Cardiac muscle cell (in vitro differentiated cells and primary cell): ENCODE results near the gene CNPY2. TPM values are rescaled to one million over a fixed set of nuclear protein-coding genes. Genes with fewer than 3 reads are reported as not detected.

Source experiments
- DNase-seq, 2 donors: peaks; one replicate each; pipeline versions ENCODE4 v3.0.0 to v3.0.0-alpha.2; 2010 to 2017; ENCODE audit warnings: low read depth in 1 of 2, low spot score in 1 of 2
- H3K27ac ChIP-seq: fragments of 200-600 bp; sonication (generic); 2 replicates; pipeline ENCODE4 v1.5.1; 2016
- H3K27me3 ChIP-seq: fragments of 200-600 bp; sonication (generic); 2 replicates; pipeline ENCODE4 v1.6.0; 2016; ENCODE audit warnings: control low read depth
- H3K36me3 ChIP-seq: fragments of 200-600 bp; sonication (generic); 2 replicates; pipeline ENCODE4 v1.5.1; 2016; ENCODE audit warnings: control low read depth
- H3K4me1 ChIP-seq: fragments of 200-600 bp; sonication (generic); 2 replicates; pipeline ENCODE4 v1.8.1; 2017; ENCODE audit warnings: low read depth, mild to moderate bottlenecking, mixed run types
- H3K4me3 ChIP-seq: fragments of 200-600 bp; sonication (generic); 2 replicates; pipeline ENCODE4 v1.5.1; 2016; ENCODE audit warnings: mild to moderate bottlenecking
- H3K9me3 ChIP-seq: fragments of 200-600 bp; sonication (generic); 2 replicates; pipeline ENCODE4 v1.5.1; 2017; ENCODE audit warnings: low read depth, mild to moderate bottlenecking, control low read depth
- polyA plus RNA-seq: library from polyadenylated mRNA; unstranded; fragments of >200 nt; fragmentation: Nextera tagmentation; extraction: Ambion mirVana; gene quantifications from 2 replicates; pipeline ENCODE4 v1.2.1, GENCODE V29; 2016
- total RNA-seq: library from RNA; depleted of rRNA; stranded (reverse); fragments of >200 nt; gene quantifications from 2 replicates; pipeline ENCODE4 v1.2.3, GENCODE V29; 2016
- TF ChIP-seq, protein P1 (sequence below): IDR thresholded peaks from 2 replicates; pipeline ENCODE4 v1.5.1; 2012; ENCODE audit warnings: low read depth, mild to moderate bottlenecking, low read length

Gene CNPY2
- total and polyA plus RNA-seq, 2 experiments from 2014 or later = 85.3 to 302 TPM

DNA sequence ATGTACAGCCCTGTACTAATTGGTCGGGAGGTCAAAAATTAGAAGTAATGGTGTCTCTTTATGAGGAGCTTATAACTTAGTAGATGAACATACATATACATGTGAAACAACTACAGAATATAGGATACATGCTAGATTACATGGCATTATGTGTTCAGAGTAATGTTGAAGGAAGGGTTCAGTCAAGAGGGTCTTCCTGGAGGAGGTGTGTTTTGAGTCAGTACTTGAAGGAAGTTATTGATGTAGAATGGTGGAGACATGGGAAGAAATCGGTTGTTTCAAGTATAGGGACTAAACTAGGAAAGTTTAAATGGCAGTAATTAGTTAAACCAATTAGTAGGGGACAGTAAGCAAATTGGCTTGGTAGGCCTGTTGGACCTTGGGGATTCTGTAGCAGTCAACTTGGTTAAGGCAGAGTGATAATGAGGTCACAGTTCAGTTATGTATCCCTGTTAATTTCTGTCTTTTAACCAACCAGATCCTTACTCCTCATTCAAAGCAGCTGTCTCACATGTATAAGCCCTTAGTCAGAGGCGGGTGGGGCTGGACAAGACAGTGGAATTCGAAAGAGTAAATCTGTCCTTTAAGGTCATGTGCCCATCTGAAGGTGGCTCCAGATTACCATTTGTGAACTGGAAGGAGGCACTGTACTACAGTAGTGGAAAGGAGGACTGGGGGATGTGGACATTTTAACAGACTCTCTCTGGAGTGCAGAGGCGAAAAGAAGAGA is 54.1 kb downstream of the CNPY2 start:
- Histone ChIP-seq H3K9me3 (no peaks in the 10 kb centered on the region), H3K27me3 (no peaks in the 10 kb centered on the region), H3K4me1 (peaks cover 14% of the 10 kb centered on the region), H3K27ac (no peak overlapping the region), H3K4me3 (no peak overlapping the region), H3K36me3 (no peaks in the 10 kb centered on the region)
- peak in 1 of 2 donors; percentile 27 for DNase-seq
- TF ChIP-seq, protein P1, sequence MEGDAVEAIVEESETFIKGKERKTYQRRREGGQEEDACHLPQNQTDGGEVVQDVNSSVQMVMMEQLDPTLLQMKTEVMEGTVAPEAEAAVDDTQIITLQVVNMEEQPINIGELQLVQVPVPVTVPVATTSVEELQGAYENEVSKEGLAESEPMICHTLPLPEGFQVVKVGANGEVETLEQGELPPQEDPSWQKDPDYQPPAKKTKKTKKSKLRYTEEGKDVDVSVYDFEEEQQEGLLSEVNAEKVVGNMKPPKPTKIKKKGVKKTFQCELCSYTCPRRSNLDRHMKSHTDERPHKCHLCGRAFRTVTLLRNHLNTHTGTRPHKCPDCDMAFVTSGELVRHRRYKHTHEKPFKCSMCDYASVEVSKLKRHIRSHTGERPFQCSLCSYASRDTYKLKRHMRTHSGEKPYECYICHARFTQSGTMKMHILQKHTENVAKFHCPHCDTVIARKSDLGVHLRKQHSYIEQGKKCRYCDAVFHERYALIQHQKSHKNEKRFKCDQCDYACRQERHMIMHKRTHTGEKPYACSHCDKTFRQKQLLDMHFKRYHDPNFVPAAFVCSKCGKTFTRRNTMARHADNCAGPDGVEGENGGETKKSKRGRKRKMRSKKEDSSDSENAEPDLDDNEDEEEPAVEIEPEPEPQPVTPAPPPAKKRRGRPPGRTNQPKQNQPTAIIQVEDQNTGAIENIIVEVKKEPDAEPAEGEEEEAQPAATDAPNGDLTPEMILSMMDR = no peak

DNA sequence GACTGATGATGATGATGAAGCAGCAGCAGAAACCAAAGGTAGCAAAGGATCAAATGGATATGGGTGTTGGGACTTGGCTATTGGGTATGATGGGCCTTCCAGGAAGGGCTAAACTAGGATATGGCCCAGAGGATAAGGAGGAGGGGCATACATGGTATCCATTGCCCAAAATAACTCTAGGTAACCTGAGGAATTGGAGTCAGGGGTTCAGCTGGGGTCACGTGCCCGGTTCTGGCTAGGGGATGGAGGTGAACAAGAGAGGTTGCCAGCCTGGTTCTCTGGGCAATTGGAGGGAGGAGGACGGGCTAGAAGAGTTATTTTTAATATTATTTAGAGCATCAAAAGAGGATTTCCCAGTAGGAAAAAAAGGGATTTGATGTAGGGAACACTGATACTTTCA is 54.9 kb downstream of the CNPY2 start:
- Histone ChIP-seq H3K36me3 (peaks cover 1% of the 10 kb centered on the region), H3K27ac (no peak overlapping the region), H3K27me3 (no peaks in the 10 kb centered on the region), H3K4me3 (no peak overlapping the region), H3K4me1 (peaks cover 15% of the 10 kb centered on the region), H3K9me3 (no peaks in the 10 kb centered on the region)
- DNase-seq = no peak
- TF ChIP-seq, protein P1 = no peak

DNA sequence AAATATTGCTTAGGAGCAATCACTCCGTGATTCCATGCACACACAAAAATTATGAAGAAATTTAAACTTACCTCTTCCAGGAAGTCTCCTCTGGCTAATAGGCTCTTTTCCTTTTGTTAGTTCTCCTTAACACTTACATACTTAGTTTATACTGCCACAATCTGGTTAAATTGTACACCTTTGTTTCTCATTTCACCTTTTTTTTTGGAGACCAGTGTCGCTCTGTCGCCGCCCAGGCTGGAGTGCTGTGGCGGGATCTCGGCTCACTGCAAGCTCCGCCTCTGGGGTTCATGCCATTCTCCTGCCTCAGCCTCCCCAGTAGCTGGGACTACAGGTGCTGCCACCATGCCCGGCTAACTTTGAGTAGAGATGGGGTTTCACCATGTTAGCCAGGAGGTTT is 55.4 kb downstream of the CNPY2 start:
- TF ChIP-seq, protein P1 = no peak
- Histone ChIP-seq H3K27ac (no peak overlapping the region), H3K27me3 (no peaks in the 10 kb centered on the region), H3K4me3 (no peak overlapping the region), H3K4me1 (peaks cover 15% of the 10 kb centered on the region), H3K9me3 (no peaks in the 10 kb centered on the region), H3K36me3 (peaks cover 7% of the 10 kb centered on the region)
- DNase-seq = no peak

Other genes starting within 250 kb of the CNPY2 start
- gene ERBB3, start 235.8 kb downstream of the CNPY2 start, total RNA-seq = 22.0 and 26.6 TPM in 2 replicates
- 10.5 and 21.0 TPM in 2 replicates for gene ERBB3, start 235.8 kb downstream of the CNPY2 start, polyA plus RNA-seq
- gene PA2G4, start 211.4 kb downstream of the CNPY2 start, total RNA-seq = 166 and 235 TPM in 2 replicates
- gene PA2G4, start 211.4 kb downstream of the CNPY2 start, polyA plus RNA-seq = 132 and 189 TPM in 2 replicates
- gene RPL41, start 199.4 kb downstream of the CNPY2 start, total RNA-seq = 1,416 and 2,307 TPM in 2 replicates
- gene RPL41, start 199.4 kb downstream of the CNPY2 start, polyA plus RNA-seq = 2,144 and 2,427 TPM in 2 replicates
- gene ZC3H10, start 197.7 kb downstream of the CNPY2 start, total RNA-seq = 5.4 and 7.5 TPM in 2 replicates
- gene ZC3H10, start 197.7 kb downstream of the CNPY2 start, polyA plus RNA-seq = 7.2 and 10.6 TPM in 2 replicates
- 103 and 107 TPM in 2 replicates for gene ESYT1, start 187.7 kb downstream of the CNPY2 start, total RNA-seq
- gene ESYT1, start 187.7 kb downstream of the CNPY2 start, polyA plus RNA-seq = 52.0 and 70.6 TPM in 2 replicates
- gene MYL6B, start 163.4 kb downstream of the CNPY2 start, total RNA-seq = 218 and 293 TPM in 2 replicates
- 142 and 203 TPM in 2 replicates for gene MYL6B, start 163.4 kb downstream of the CNPY2 start, polyA plus RNA-seq
- gene MYL6, start 157.6 kb downstream of the CNPY2 start, total RNA-seq = 2,618 and 4,325 TPM in 2 replicates
- gene MYL6, start 157.6 kb downstream of the CNPY2 start, polyA plus RNA-seq = 3,866 and 6,680 TPM in 2 replicates
- 69.7 and 94.2 TPM in 2 replicates for gene SMARCC2, start 126.5 kb downstream of the CNPY2 start, total RNA-seq
- gene SMARCC2, start 126.5 kb downstream of the CNPY2 start, polyA plus RNA-seq = 79.6 and 104 TPM in 2 replicates
- gene RNF41, start 94.1 kb downstream of the CNPY2 start, total RNA-seq = 37.2 and 55.7 TPM in 2 replicates
- gene RNF41, start 94.1 kb downstream of the CNPY2 start, polyA plus RNA-seq = 17.3 and 21.1 TPM in 2 replicates
- 14.8 and 32.0 TPM in 2 replicates for gene NABP2, start 91.6 kb downstream of the CNPY2 start, total RNA-seq
- gene NABP2, start 91.6 kb downstream of the CNPY2 start, polyA plus RNA-seq = 6.8 and 10.7 TPM in 2 replicates
- 0.67 TPM in 1 of 2 replicates, not detected in the other for gene SLC39A5, start 85.9 kb downstream of the CNPY2 start, total RNA-seq
- gene SLC39A5, start 85.9 kb downstream of the CNPY2 start, polyA plus RNA-seq = 1.0 TPM in 1 of 2 replicates, not detected in the other
- gene ANKRD52, start 57.6 kb downstream of the CNPY2 start, total RNA-seq = 18.0 and 19.3 TPM in 2 replicates
- 34.9 and 37.7 TPM in 2 replicates for gene ANKRD52, start 57.6 kb downstream of the CNPY2 start, polyA plus RNA-seq
- 40.3 and 53.6 TPM in 2 replicates for gene COQ10A, start 49.0 kb downstream of the CNPY2 start, total RNA-seq
- gene COQ10A, start 49.0 kb downstream of the CNPY2 start, polyA plus RNA-seq = 65.6 and 67.2 TPM in 2 replicates
- 280 and 360 TPM in 2 replicates for gene CS, start 15.7 kb downstream of the CNPY2 start, total RNA-seq
- gene CS, start 15.7 kb downstream of the CNPY2 start, polyA plus RNA-seq = 243 and 289 TPM in 2 replicates
- 52.6 and 63.1 TPM in 2 replicates for gene PAN2, start 18.0 kb upstream of the CNPY2 start, total RNA-seq
- 72.7 and 76.0 TPM in 2 replicates for gene PAN2, start 18.0 kb upstream of the CNPY2 start, polyA plus RNA-seq
- gene IL23A, start 22.9 kb upstream of the CNPY2 start, total RNA-seq = 0.63 TPM in 1 of 2 replicates, not detected in the other
- 0.52 TPM in 1 of 2 replicates, not detected in the other for gene IL23A, start 22.9 kb upstream of the CNPY2 start, polyA plus RNA-seq
- 59.4 and 78.7 TPM in 2 replicates for gene STAT2, start 44.1 kb upstream of the CNPY2 start, total RNA-seq
- gene STAT2, start 44.1 kb upstream of the CNPY2 start, polyA plus RNA-seq = 56.2 and 78.5 TPM in 2 replicates
- gene APOF, start 46.9 kb upstream of the CNPY2 start, total RNA-seq = not detected in 2 replicates
- gene APOF, start 46.9 kb upstream of the CNPY2 start, polyA plus RNA-seq = not detected in 2 replicates
- 12.8 and 19.6 TPM in 2 replicates for gene TIMELESS, start 133.4 kb upstream of the CNPY2 start, total RNA-seq
- 22.7 and 28.5 TPM in 2 replicates for gene TIMELESS, start 133.4 kb upstream of the CNPY2 start, polyA plus RNA-seq
- gene MIP, start 138.7 kb upstream of the CNPY2 start, total RNA-seq = not detected in 2 replicates
- 0.29 and 1.4 TPM in 2 replicates for gene MIP, start 138.7 kb upstream of the CNPY2 start, polyA plus RNA-seq
- gene SPRYD4, start 152.6 kb upstream of the CNPY2 start, total RNA-seq = 3.6 and 4.9 TPM in 2 replicates
- 4.4 and 5.3 TPM in 2 replicates for gene SPRYD4, start 152.6 kb upstream of the CNPY2 start, polyA plus RNA-seq
- gene GLS2, start 172.2 kb upstream of the CNPY2 start, total RNA-seq = 1.3 and 1.4 TPM in 2 replicates
- gene GLS2, start 172.2 kb upstream of the CNPY2 start, polyA plus RNA-seq = 1.2 and 1.3 TPM in 2 replicates
- gene RBMS2, start 205.8 kb upstream of the CNPY2 start, total RNA-seq = 8.5 and 11.4 TPM in 2 replicates
- gene RBMS2, start 205.8 kb upstream of the CNPY2 start, polyA plus RNA-seq = 13.1 and 14.6 TPM in 2 replicates